GM18867 (cell line): ENCODE measurements around the gene TFF3.
"Not testable (repeated sequence)": the region's sequence is repeated elsewhere in the genome, so short reads cannot be mapped to it uniquely, and the experiment has no call there.

ENCODE experiments used
- ATAC-seq: cut with Tn5 transposase; IDR thresholded peaks from one replicate; pipeline ENCODE4 v1.9.1; 2021; ENCODE audit warnings: mild to moderate bottlenecking, moderate library complexity; ENCODE audit not compliant: unreplicated experiment

TFF3 gene

DNA sequence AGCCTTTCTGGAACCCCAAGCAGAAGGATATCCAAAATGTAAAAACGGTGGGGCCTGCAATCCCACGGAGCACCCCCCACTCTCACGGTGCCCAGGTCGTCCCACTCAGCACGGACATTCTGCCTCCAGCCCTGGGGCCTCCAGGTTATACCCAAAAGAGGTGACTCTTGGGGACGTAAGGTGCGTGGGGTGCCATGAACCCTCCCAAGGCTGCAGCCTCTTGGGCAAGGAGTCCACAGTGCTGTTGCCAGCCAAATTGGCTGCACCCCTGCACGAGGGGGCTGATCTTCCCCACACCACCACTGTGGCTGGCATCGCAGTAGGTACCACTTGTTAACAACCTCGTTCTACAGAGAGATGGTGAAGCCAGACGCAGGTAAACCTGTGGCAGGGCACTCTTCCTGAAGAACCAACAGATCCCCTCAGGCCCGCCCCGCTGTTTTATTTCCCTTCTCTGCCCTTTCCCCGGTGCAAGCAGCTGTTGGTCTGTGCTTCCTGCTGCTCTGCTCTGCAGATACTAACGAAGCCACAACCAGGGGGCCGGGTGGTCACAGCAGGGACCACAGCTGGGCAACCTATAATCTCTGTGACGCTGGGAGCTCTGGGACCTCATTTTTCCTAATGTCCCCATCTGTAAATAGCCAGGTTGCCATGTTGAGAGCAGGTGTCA, 8.7 kb downstream of the TFF3 start:
- ATAC-seq: no peak

DNA sequence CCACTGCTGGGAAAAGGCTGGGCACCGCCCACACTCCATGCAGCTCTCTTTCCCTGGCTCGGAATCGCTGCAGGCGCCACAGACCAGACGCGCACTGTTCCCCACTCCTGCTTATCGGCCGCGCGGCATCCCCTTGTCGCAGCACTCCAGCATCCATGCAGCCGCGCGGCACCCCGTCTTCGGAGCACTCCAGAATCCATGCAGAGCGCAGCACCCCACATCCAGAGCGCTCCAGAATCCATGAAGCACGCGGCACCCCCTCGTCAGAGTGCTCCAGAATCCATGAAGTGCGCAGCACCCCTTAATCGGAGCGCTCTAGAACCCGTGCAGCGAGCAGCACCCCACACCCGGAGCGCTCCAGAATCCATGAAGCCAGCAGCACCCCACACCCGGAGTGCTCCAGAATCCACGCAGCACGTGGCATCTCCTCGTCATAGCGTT, 9.5 kb downstream of the TFF3 start:
- no peak for ATAC-seq

DNA sequence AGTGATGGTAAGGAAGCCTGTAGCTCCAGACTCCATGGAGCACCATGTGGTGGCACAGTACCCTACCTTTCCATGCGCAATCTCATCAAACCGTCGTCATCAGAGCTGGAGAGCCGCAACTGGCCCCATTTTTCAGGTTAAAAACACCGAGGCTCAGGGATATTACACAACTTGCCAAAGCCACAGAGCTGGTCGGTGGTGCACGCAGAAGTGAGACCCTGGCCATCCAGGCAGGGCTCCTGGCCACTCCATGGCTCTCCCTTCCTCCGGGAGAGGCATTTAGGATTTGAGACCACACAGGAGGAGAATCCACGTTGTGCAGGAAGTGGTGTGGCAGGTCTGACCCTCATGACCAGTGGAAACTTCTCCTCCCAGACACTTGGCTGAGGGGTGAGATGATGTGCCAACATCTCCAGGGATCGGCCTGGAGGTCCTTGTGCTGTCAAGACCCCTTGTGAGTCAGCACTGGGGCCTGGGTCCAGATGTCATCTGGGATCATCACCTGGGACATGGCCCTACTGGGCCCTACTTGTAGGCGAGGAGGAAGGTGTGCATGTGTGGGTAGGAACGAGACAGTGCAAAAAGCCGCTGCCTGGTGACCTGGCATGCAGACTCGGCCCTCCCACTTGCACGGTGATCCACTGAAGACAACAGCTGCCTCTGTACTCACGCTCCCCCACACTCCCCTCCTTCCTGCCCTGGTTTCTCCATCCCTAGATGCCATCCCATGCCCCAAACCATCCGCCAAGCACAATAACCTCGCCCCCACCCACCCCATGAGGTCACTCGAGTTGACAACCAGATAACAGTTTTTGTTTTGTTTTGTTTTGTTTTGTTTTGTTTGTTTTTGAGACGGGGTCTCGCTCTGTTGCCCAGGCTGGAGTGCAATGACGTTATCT, 10.4 kb downstream of the TFF3 start:
- ATAC-seq: no peak

- ATAC-seq: no peak
These were observed 11.8 kb downstream of the TFF3 start for GRCh38 chr21:42303443-42303842.

GRCh38 chr21:42302794-42303193, 12.4 kb downstream of the TFF3 start:
- ATAC-seq: no peak

DNA sequence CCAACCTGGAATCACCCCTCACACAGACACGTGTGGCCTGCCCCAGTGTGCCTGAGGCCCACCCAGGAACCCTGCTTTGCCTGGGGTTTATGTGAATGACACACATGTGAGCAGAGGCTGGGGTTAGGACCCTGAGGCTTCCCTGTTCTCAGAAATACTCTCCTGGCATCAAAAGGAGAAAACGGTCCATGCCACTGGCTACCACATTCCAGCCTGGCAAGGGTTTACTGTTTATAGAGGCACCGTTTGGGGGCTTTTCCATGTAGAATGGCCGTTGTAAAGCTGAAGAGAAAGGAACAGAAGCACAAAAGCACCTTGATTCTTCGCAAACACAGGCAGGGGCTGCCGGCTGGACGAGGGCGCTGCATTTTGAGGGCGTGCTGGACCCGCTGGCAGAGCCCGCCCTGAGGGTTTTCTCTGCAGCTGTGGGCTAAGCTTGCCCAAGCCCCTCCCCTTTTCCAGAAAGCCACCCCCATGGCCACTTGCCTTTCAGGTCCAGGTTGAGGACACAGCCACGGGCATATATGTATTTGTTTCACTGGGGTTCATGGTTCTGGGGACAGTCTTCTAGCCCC, 13.0 kb downstream of the TFF3 start:
- ATAC-seq: no peak

DNA sequence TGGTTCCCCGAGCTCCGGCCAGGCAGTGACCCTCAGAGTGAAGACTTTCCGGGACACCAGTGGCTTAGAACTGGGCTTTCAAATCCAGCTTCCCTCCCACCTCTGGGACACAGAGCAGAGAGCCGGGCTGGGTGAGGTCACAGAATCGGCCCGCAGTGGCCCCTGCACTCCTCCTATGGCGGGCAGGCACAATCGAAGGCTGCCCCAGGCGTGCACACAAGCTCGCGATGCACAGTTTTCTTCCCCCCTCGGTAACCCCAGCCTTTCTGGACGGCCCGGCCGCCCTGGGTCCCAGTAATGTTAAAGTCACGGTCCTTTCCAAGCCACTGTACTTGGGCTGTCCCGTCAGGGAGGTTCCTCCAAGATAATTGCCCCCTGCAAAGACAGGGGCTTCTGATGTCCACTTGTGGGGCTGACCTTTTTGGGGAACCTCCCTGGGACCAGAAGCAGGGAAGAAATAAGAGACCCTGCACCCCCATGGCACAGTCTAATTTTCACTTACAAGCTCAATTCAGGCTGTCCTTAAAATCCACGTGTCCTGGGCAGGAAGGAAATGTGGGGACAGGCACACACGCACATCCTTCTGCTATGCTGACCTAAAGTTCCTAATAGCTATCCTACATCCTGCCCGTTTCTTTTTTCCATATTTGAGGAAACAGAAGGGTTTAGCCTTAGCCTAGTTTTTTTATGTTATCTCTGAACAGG, 13.7 kb downstream of the TFF3 start:
- ATAC-seq: no peak

DNA sequence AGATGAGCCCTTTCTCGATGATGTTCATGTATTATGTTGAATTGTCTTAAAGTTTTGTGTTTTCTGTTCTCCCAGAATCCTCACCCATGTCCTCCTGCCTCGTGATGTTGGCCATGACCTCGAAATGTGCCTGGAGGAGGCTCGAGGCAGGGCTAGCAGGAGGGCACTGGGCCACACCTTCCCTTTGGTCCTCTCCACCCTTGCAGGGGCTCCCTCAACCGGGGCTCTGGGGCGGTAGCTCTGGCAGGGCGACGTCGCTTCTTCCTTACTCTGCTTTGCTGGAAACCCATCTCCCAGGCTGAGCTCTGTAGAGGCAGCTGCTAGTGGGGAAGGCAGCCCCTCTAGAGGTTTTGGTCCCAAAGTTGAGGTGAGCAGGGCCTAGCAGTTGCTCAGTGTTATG, 14.3 kb downstream of the TFF3 start:
- no peak for ATAC-seq

DNA sequence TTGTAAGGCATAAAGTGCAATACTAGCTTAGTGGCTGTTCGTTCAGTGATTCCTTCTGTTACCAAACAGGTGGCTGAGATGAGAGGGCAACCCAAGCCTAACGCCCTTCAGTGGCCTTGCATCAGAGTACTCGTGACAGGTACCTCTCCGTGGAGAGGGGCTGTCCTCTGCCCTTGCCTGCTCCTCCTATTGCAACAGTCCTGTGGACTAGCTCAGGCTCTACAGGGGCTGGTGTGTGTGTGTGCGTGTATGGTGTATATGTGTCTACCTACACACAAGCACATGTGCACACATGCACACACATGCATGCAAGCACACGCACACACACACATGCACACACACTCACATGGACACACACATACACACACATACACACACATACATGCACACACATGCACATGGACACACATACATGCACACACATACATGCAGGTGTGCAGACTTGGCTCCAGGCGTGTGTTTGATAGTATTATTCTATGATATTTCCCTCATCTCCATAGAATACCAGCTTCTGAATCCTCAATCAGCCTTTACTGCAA, 15.1 kb downstream of the TFF3 start:
- no peak for ATAC-seq

GRCh38 chr21:42299324-42300044, 15.7 kb downstream of the TFF3 start:
- ATAC-seq: no peak

GRCh38 chr21:42298657-42299056, 16.6 kb downstream of the TFF3 start:
- ATAC-seq: no peak

GRCh38 chr21:42298237-42298636, 17.0 kb downstream of the TFF3 start:
- ATAC-seq: no peak

- no peak for ATAC-seq
These were observed 17.8 kb downstream of the TFF3 start for GRCh38 chr21:42297377-42297776.

DNA sequence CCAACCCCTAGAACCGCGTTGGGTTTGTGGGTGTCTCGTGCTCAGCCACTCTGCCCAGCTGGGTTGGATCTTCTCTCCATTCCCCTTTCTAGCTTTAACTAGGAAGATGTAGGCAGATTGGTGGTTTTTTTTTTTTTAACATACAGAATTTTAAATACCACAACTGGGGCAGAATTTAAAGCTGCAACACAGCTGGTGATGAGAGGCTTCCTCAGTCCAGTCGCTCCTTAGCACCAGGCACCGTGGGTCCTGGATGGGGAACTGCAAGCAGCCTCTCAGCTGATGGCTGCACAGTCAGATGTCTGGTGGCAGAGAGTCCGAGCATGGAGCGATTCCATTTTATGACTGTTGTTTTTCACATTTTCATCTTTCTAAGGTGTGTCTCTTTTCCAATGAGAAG, 18.7 kb downstream of the TFF3 start:
- ATAC-seq: no peak

DNA sequence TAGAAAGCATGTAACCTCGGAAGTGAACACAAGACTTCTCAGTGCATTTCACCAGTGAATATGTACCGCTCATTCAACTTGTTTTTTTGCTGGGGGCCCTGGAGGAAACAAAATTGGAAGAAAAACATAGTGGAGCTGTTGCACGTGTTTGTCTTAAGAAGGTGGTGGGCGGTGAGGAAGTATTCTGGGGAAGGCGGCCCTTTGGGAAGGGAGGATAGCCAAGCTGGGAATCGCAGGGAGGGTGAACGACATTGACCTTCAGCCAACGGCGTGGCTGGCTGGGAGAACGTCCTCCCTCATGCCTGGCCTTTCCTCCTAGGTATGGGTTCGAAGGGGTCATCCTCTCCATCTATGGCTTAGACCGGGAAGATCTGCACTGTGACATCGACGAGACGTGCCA, 19.4 kb downstream of the TFF3 start:
- no peak for ATAC-seq

DNA sequence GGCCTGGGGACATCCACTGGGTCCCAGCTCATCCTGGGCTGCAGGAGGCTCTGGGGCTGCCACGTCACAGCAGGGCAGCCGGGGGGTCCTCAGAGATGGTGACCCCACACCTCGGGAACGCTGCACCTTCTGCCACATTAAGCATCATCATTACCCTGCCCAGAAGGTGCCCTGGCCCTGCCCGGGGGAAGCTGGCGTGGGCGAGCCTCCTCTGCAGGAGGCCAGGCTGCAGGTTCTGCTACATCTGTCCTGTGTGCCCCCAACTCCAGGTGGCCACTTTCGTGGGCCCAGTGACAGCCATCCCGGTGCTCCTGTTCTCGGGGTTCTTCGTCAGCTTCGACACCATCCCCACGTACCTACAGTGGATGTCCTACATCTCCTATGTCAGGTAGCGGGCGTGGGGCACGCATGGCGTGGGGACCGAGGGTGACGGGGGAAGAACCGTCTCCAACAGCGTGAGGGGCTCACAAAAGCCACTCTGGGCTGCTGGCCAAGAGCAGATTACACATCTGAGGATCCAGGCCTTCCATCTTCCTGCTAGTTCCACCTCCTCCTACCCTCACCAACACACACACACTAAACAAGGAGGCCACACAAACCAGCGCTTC, 20.8 kb downstream of the TFF3 start:
- no peak for ATAC-seq

GRCh38 chr21:42293649-42294272, 21.4 kb downstream of the TFF3 start:
- ATAC-seq: no peak

- not testable (repeated sequence) for ATAC-seq
These were observed 22.6 kb downstream of the TFF3 start for GRCh38 chr21:42292563-42293142.
